Stimulated activated CD4-positive, alpha-beta T cell treated with anti-CD3 and anti-CD28 coated beads, Interleukin-4, amount 100 ng/mL, for 1 hour (primary cell): ENCODE data around the gene PARD3B.

Experiments
- DNase-seq: peaks from one replicate; pipeline ENCODE4 v3.0.0-alpha.2; 2020

PARD3B gene

GRCh38 chr2:205296959-205297358 lies 751.7 kb downstream of the PARD3B start:
- DNase-seq: no peak

GRCh38 chr2:205297368-205297767 lies 752.1 kb downstream of the PARD3B start:
- DNase-seq: no peak

- no peak for DNase-seq
These were observed 752.6 kb downstream of the PARD3B start for GRCh38 chr2:205297846-205298245.

GRCh38 chr2:205311201-205311600 lies 765.9 kb downstream of the PARD3B start:
- no peak for DNase-seq

- no peak for DNase-seq
These were observed 776.0 kb downstream of the PARD3B start for GRCh38 chr2:205321231-205321630.

GRCh38 chr2:205323929-205324328 lies 778.7 kb downstream of the PARD3B start:
- DNase-seq: no peak

GRCh38 chr2:205324355-205324754 lies 779.1 kb downstream of the PARD3B start:
- DNase-seq: no peak

- no peak for DNase-seq
These were observed 788.1 kb downstream of the PARD3B start for GRCh38 chr2:205333351-205333750.

GRCh38 chr2:205337274-205337673 lies 792.0 kb downstream of the PARD3B start:
- DNase-seq: no peak

GRCh38 chr2:205338156-205338555 lies 792.9 kb downstream of the PARD3B start:
- DNase-seq: no peak

GRCh38 chr2:205343103-205343502 lies 797.8 kb downstream of the PARD3B start:
- no peak for DNase-seq

GRCh38 chr2:205346649-205347048 lies 801.4 kb downstream of the PARD3B start:
- DNase-seq: no peak

- no peak for DNase-seq
These were observed 802.6 kb downstream of the PARD3B start for GRCh38 chr2:205347899-205348298.

- DNase-seq: no peak
These were observed 806.8 kb downstream of the PARD3B start for GRCh38 chr2:205352094-205352493.

GRCh38 chr2:205352593-205352992 lies 807.3 kb downstream of the PARD3B start:
- no peak for DNase-seq

GRCh38 chr2:205357732-205358131 lies 812.5 kb downstream of the PARD3B start:
- DNase-seq: no peak

- DNase-seq: no peak
These were observed 813.1 kb downstream of the PARD3B start for GRCh38 chr2:205358351-205358815.

- DNase-seq: no peak
These were observed 816.0 kb downstream of the PARD3B start for GRCh38 chr2:205361272-205361671.

GRCh38 chr2:205361970-205362369 lies 816.7 kb downstream of the PARD3B start:
- DNase-seq: no peak

- no peak for DNase-seq
These were observed 819.0 kb downstream of the PARD3B start for GRCh38 chr2:205364261-205364660.

GRCh38 chr2:205366336-205367060 lies 821.2 kb downstream of the PARD3B start:
- no peak for DNase-seq

GRCh38 chr2:205367331-205367935 lies 822.2 kb downstream of the PARD3B start:
- no peak for DNase-seq

GRCh38 chr2:205369813-205370212 lies 824.5 kb downstream of the PARD3B start:
- DNase-seq: no peak

- DNase-seq: no peak
These were observed 825.5 kb downstream of the PARD3B start for GRCh38 chr2:205370726-205371125.

GRCh38 chr2:205372141-205372540 lies 826.9 kb downstream of the PARD3B start:
- DNase-seq: no peak
